H9 (cell line): ENCODE data around the gene FASTKD3. TPM values are rescaled to one million over a fixed set of nuclear protein-coding genes. Genes with fewer than 3 reads are reported as not detected.

Source experiments
- DNase-seq: peaks from one replicate; pipeline ENCODE4 v3.0.0-alpha.2; 2017
- H2AFZ ChIP-seq: one replicate; pipeline ENCODE4 v1.6.1; 2013; ENCODE audit warnings: mild to moderate bottlenecking, low read length, control low read depth, moderate library complexity
- H2AK5ac ChIP-seq: 2 replicates; pipeline ENCODE4 v1.6.1; 2013; ENCODE audit warnings: low read length, control low read depth, mixed read lengths; ENCODE audit not compliant: insufficient read length
- H2BK120ac ChIP-seq: one replicate; pipeline ENCODE4 v1.6.1; 2013; ENCODE audit warnings: low read depth, mild to moderate bottlenecking, low read length, control low read depth, inconsistent platforms; ENCODE audit not compliant: poor library complexity, severe bottlenecking
- H2BK12ac ChIP-seq: 2 replicates; pipeline ENCODE4 v1.6.1; 2013; ENCODE audit warnings: low read length, control low read depth, mixed read lengths, low read depth; ENCODE audit not compliant: insufficient read length
- H2BK15ac ChIP-seq: 2 replicates; pipeline ENCODE4 v1.6.1; 2013; ENCODE audit warnings: low read depth, low read length, control low read depth
- H2BK20ac ChIP-seq: one replicate; pipeline ENCODE4 v1.6.1; 2013; ENCODE audit warnings: low read depth, mild to moderate bottlenecking, low read length, control low read depth, inconsistent platforms; ENCODE audit not compliant: poor library complexity, severe bottlenecking
- H2BK5ac ChIP-seq: 2 replicates; pipeline ENCODE4 v1.6.1; 2013; ENCODE audit warnings: low read length, control low read depth, mixed read lengths; ENCODE audit not compliant: insufficient read length
- H3K14ac ChIP-seq: 2 replicates; pipeline ENCODE4 v1.6.1; 2013; ENCODE audit warnings: low read length, control low read depth; ENCODE audit not compliant: insufficient read depth
- H3K18ac ChIP-seq: 2 replicates; pipeline ENCODE4 v1.6.1; 2013; ENCODE audit warnings: low read depth, mild to moderate bottlenecking, mixed read lengths, low read length, control low read depth; ENCODE audit not compliant: insufficient read length
- H3K23ac ChIP-seq: 2 replicates; pipeline ENCODE4 v1.6.1; 2013; ENCODE audit warnings: low read length, control low read depth, mixed read lengths, low read depth; ENCODE audit not compliant: insufficient read length
- H3K23me2 ChIP-seq: 2 replicates; pipeline ENCODE4 v1.6.1; 2013; ENCODE audit warnings: low read depth, mild to moderate bottlenecking, mixed read lengths, low read length, control low read depth; ENCODE audit not compliant: insufficient read length, poor library complexity, severe bottlenecking
- H3K27ac ChIP-seq: 2 replicates; pipeline ENCODE4 v1.5.1; 2013; ENCODE audit warnings: low read length, control low read depth, mixed read lengths, low read depth; ENCODE audit not compliant: insufficient read length
- H3K27me3 ChIP-seq: 2 replicates; pipeline ENCODE4 v1.6.1; 2013; ENCODE audit warnings: low read length, control low read depth, inconsistent platforms; ENCODE audit not compliant: insufficient read depth
- H3K4ac ChIP-seq: 2 replicates; pipeline ENCODE4 v1.6.1; 2013; ENCODE audit warnings: low read depth, mild to moderate bottlenecking, control low read depth, inconsistent platforms, low read length, moderate library complexity
- H3K4me1 ChIP-seq: 2 replicates; pipeline ENCODE4 v1.6.1; 2013; ENCODE audit warnings: low read length, control low read depth, inconsistent platforms; ENCODE audit not compliant: insufficient read depth
- H3K4me2 ChIP-seq: 2 replicates; pipeline ENCODE4 v1.6.1; 2013; ENCODE audit warnings: low read length, control low read depth, mixed read lengths; ENCODE audit not compliant: insufficient read length, insufficient read depth
- H3K56ac ChIP-seq: 2 replicates; pipeline ENCODE4 v1.6.1; 2013; ENCODE audit warnings: low read depth, mild to moderate bottlenecking, mixed read lengths, low read length, control low read depth; ENCODE audit not compliant: insufficient read length
- H3K79me1 ChIP-seq: 2 replicates; pipeline ENCODE4 v1.6.1; 2013; ENCODE audit warnings: low read depth, mild to moderate bottlenecking, moderate library complexity, low read length, control low read depth, inconsistent platforms; ENCODE audit not compliant: insufficient read depth, poor library complexity, severe bottlenecking
- H3K79me2 ChIP-seq: 2 replicates; pipeline ENCODE4 v1.6.1; 2013; ENCODE audit warnings: low read length, control low read depth, inconsistent platforms; ENCODE audit not compliant: insufficient read depth
- H3K9ac ChIP-seq: 2 replicates; pipeline ENCODE4 v1.6.1; 2013; ENCODE audit warnings: low read length, control low read depth, mixed read lengths; ENCODE audit not compliant: insufficient read length; ENCODE audit errors: extremely low read depth
- H3K9me3 ChIP-seq: one replicate; pipeline ENCODE4 v1.6.1; 2013; ENCODE audit warnings: low read depth, low read length, inconsistent platforms; ENCODE audit not compliant: control insufficient read depth
- H3T11ph ChIP-seq: one replicate; pipeline ENCODE4 v1.6.1; 2013; ENCODE audit warnings: mild to moderate bottlenecking, low read length, control low read depth, inconsistent platforms
- H4K20me1 ChIP-seq: one replicate; pipeline ENCODE4 v1.6.1; 2013; ENCODE audit not compliant: control insufficient read depth, insufficient read length, insufficient read depth
- H4K5ac ChIP-seq: 2 replicates; pipeline ENCODE4 v1.6.1; 2013; ENCODE audit warnings: low read depth, mild to moderate bottlenecking, mixed read lengths, low read length, control low read depth; ENCODE audit not compliant: insufficient read length
- H4K8ac ChIP-seq: replicated peaks from 2 replicates; pipeline ENCODE4 v1.6.1; 2013; ENCODE audit warnings: low read length, control low read depth, mixed read lengths, low read depth; ENCODE audit not compliant: insufficient read length
- H4K91ac ChIP-seq: 2 replicates; pipeline ENCODE4 v1.6.1; 2013; ENCODE audit warnings: low read depth, mild to moderate bottlenecking, moderate library complexity, mixed read lengths, low read length, control low read depth; ENCODE audit not compliant: insufficient read length
- H3K27ac Mint-ChIP-seq, 3 experiments: 2 replicates in 2 of 3; 3 replicates in 1 of 3; pipeline ENCODE4 v1.8.0; 2020 to 2021; ENCODE audit warnings: mixed read lengths in 3 of 3, mild to moderate bottlenecking in 1 of 3, moderate library complexity in 1 of 3
- H3K27me3 Mint-ChIP-seq: 2 replicates; pipeline ENCODE4 v1.8.0; 2021; ENCODE audit warnings: low read depth, mild to moderate bottlenecking, moderate library complexity, mixed read lengths
- H3K36me3 Mint-ChIP-seq, 3 experiments: 2 replicates in 2 of 3; 3 replicates in 1 of 3; pipeline ENCODE4 v1.8.0; 2020 to 2021; ENCODE audit warnings: low read depth in 3 of 3, mixed read lengths in 3 of 3; ENCODE audit not compliant: insufficient read depth in 1 of 3
- H3K4me1 Mint-ChIP-seq, 2 experiments: 2 replicates each; pipeline ENCODE4 v1.8.0; 2020; ENCODE audit warnings: mixed read lengths in 2 of 2
- H3K4me3 Mint-ChIP-seq, 2 experiments: 2 replicates in 1 of 2; 3 replicates in 1 of 2; pipeline ENCODE4 v1.8.0; 2020 to 2021; ENCODE audit warnings: mild to moderate bottlenecking in 2 of 2, mixed read lengths in 2 of 2, moderate library complexity in 1 of 2
- H3K9me3 Mint-ChIP-seq, 2 experiments: 2 replicates in 1 of 2; 3 replicates in 1 of 2; pipeline ENCODE4 v1.8.0; 2020; ENCODE audit warnings: mild to moderate bottlenecking in 2 of 2, mixed read lengths in 2 of 2, moderate library complexity in 1 of 2
- CTCF ChIP-seq: fragments of 200-600 bp; sonication (generic); conservative IDR thresholded peaks from 3 replicates; pipeline ENCODE4 v1.8.0; 2021; ENCODE audit warnings: antibody characterized with exemption, mild to moderate bottlenecking
- WGBS: extraction: QIAGEN DNeasy Blood & Tissue Kit; methylation state at CpG from one replicate; pipeline ENCODE4 v1.1.7; 2013; ENCODE audit warnings: missing lambda C conversion rate, low lambda C conversion rate, mixed read lengths; ENCODE audit not compliant: insufficient read length; ENCODE audit errors: extremely low coverage; 5-methylcytosine and 5-hydroxymethylcytosine counted together
- total RNA-seq: library from RNA; stranded (reverse); gene quantifications from 2 replicates; pipeline ENCODE4 v1.2.1, GENCODE V29; 2021

The FASTKD3 gene
- total RNA-seq, 1 experiment from 2014 or later, result 15.0 TPM

GRCh38 chr5:7848296-7848695 is 20.5 kb downstream of the FASTKD3 start:
- no peak overlapping the region for H2BK120ac ChIP-seq
- no peak overlapping the region for H3K14ac ChIP-seq
- no peak overlapping the region for H2BK5ac ChIP-seq
- no peak overlapping the region for H2AK5ac ChIP-seq
- H3K4me1 ChIP-seq, result no peaks in the 10 kb centered on the region
- no peak overlapping the region for H3K56ac ChIP-seq
- H3K27ac ChIP-seq, result no peak overlapping the region
- Mint-ChIP-seq H3K9me3 (peaks cover 2 to 4% of the 10 kb centered on the region in 2 experiments; a peak in 2 of 5 replicates), H3K4me3 (no peak overlapping the region), H3K36me3 (peaks cover 0 to 2% (median 0%) of the 10 kb centered on the region in 3 experiments; a peak in 2 of 7 replicates), H3K27me3 (peaks cover 39% of the 10 kb centered on the region), H3K4me1 (peaks cover 10 to 12% of the 10 kb centered on the region in 2 experiments), H3K27ac (no peak overlapping the region)
- no peak overlapping the region for H3K23ac ChIP-seq
- no peak overlapping the region for H4K5ac ChIP-seq
- H3K9me3 ChIP-seq, result no peaks in the 10 kb centered on the region
- H3K79me2 ChIP-seq, result no peaks in the 10 kb centered on the region
- TF ChIP-seq CTCF, result no peak
- no peak overlapping the region for H3K18ac ChIP-seq
- H3K79me1 ChIP-seq, result no peaks in the 10 kb centered on the region
- no peak overlapping the region for H3T11ph ChIP-seq
- no peak overlapping the region for H2BK15ac ChIP-seq
- peaks cover 4% of the 10 kb centered on the region for H3K27me3 ChIP-seq
- no peak overlapping the region for H2BK20ac ChIP-seq
- H4K20me1 ChIP-seq, result no peaks in the 10 kb centered on the region
- H4K91ac ChIP-seq, result no peak overlapping the region
- no peak overlapping the region for H3K9ac ChIP-seq
- WGBS, result no CpG with 5 or more reads among the region's 2 CpGs
- no peak overlapping the region for H2AFZ ChIP-seq
- H3K23me2 ChIP-seq, result peaks cover 13% of the 10 kb centered on the region
- no peak overlapping the region for H3K4me2 ChIP-seq
- no peak overlapping the region for H2BK12ac ChIP-seq
- no peak overlapping the region for H4K8ac ChIP-seq
- DNase-seq, result no peak
- no peak overlapping the region for H3K4ac ChIP-seq
